Astrocyte (in vitro differentiated cells and primary cell): Measurements from ENCODE around the gene ANAPC1.
"Not testable (repeated sequence)": the region's sequence is repeated elsewhere in the genome, so short reads cannot be mapped to it uniquely, and the experiment has no call there.

ENCODE experiments used
- CTCF ChIP-seq: IDR thresholded peaks from 2 replicates; pipeline ENCODE4 v1.5.1; 2011; ENCODE audit warnings: low read depth, mild to moderate bottlenecking, inconsistent platforms, low read length, moderate library complexity; ENCODE audit not compliant: insufficient read depth
- EZH2 ChIP-seq: IDR thresholded peaks from 2 replicates; pipeline ENCODE4 v1.6.1; 2012; ENCODE audit warnings: mild to moderate bottlenecking, low read length, inconsistent platforms; ENCODE audit not compliant: insufficient read depth

- TF ChIP-seq CTCF, EZH2: not testable (repeated sequence)
Measured at GRCh38 chr2:111752533-111752932, 131.5 kb downstream of the ANAPC1 start.
